GM19238 (cell line): ENCODE results near the gene KLHL6.
"Not testable (repeated sequence)": the region's sequence is repeated elsewhere in the genome, so short reads cannot be mapped to it uniquely, and the experiment has no call there.

Experiments used
- DNase-seq: peaks from one replicate; pipeline ENCODE4 v3.0.0; 2011; ENCODE audit warnings: low spot score; ENCODE audit not compliant: insufficient read length

The KLHL6 gene

GRCh38 chr3:183555541-183556081 is at the start of gene KLHL6:
Gene KLHL6 (minus strand): TSS chr3:183555706. CDS start chr3:183555653, 53 bp downstream.
- DNase-seq: peak; percentile 73

GRCh38 chr3:183597959-183598358 is 42.5 kb upstream of the KLHL6 start:
- DNase-seq: no peak

DNA sequence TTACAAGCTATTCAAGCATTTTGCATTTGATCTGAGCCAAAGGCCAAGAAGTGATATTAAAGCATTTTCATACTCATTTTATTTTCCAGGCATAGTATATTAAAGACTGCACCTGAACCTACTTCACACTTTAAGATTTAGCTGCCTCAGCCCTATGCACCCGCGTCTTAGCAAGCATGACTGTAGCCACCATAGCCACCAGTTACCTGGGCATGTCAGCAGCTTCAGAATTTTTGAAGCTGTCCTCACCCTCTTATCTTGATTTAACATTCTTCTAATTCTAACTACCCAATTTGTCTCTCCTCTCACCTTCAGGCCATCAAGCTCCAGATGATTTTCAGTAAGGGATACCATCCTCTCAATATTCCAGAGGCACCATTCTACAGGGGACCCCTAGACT is 39.1 kb upstream of the KLHL6 start:
- DNase-seq: no peak

DNA sequence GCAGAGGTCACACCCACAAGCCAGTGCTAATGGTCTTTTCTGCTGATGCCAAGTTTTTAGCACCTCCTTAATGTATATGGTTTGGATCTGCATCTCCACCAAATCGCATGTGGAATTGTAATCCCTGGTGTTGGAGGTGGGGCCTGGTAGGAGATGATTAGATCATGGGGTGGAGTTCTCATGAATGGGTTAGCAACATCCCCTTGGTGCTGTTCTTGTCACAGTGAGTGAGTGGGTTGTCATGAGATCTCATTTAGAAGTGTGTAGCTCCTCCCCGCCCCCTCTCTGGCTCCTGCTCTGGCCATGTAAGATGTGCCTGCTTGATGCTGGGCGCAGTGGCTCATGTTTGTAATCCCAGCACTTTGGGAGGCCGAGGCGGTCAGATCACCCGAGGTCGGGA is 37.3 kb upstream of the KLHL6 start:
- no peak for DNase-seq

DNA sequence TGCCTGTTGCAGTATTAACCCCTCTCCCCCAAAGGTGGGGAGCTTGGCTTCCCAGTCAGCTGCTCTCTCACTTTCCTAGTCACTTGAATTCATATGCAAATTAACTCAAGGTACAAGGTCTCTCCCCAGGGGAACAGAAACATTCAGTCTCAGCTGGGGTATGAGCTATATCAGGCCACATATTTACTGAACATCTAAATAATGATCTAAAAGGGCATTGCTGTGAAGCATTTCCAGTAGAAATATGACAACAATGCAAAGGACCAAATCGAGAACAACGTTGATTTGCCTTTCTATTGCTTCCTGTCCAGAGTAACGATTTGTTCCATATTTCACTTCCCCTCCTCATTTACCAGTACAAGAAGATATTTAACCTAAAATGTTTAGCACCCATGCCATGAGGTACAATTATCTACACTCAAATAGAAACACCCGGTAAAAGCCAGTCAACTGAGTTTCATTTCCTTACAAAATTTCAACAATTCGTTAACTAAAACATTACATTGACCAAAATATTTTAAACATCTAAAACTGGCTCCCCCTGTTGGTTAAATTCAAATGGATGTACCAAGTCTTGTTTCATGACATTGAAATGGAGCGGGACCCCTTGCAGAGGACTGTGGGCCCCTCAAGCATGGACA is 36.5 kb upstream of the KLHL6 start:
- peak; percentile 53 for DNase-seq

DNA sequence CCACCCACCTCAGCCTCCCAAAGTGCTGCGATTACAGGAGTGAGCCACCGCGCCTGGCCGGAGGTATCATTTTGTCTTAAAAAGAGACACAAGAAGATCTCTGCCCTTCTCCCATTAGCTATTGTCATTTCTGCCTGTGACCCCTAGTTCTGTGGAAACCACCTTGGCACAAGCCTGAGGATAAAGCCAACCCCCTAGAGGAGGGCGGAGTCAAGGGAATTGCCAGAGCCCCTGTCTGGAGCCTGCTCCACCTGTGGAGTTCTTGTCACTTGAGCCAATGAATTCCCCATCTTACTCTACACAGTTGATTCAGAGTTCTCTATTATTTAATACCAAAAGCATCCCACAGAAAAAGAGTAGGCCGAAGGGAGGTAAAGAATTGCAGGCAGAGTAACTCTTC is 34.9 kb upstream of the KLHL6 start:
- DNase-seq: no peak

GRCh38 chr3:183587336-183587735 is 31.8 kb upstream of the KLHL6 start:
- DNase-seq: no peak

DNA sequence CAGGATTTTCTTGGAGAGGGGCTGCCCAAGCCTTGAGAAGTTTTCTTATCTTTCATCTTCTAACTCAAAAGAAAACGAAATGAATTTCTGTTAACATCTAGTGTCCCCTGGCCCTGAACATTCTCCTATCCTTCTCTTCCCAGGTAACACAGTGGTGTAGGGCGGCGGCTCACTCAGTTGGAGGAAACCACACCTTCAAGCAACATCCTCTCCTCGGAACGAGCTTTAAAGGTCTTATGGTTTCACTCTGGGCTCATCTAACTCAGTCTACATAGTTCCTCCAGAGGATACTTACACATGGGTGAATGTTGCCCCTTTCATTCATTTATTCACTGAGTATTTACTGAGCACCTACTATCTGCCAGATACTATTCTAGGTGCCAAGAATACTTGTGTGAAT is 31.0 kb upstream of the KLHL6 start:
- no peak for DNase-seq

GRCh38 chr3:183584914-183585280 is 29.4 kb upstream of the KLHL6 start:
- no peak for DNase-seq

DNA sequence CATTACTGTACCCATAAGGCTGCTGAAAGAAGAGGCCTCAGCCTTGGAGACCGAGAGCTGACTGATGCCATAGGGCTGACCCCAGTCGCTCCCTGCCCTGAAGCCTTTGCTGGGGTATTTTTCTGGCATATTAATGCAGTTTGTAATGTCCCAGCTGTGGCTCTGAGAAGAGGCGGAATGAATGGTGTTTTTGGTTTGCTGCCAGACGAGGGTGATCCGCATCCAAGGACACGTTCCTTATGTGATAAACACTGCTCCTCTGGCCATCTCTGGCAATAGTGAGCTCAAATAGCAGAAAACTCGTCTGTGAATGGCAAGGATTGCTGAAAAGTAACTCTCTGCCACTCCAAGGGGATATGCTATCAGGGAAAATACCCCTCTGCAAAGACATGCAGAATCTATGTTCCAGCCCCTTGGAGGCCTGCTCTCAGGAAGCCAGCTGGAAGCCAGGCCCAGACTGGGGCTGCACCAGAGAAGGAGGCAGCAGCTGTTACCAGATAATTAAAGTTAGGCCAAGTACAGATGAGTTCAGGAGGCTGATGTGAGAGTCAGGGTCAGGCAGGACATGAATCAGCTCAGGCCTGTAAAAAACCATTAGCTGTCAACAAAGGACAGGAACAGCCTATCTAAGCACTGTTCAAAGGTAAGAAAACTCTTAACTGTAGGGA is 28.9 kb upstream of the KLHL6 start:
- no peak for DNase-seq

DNA sequence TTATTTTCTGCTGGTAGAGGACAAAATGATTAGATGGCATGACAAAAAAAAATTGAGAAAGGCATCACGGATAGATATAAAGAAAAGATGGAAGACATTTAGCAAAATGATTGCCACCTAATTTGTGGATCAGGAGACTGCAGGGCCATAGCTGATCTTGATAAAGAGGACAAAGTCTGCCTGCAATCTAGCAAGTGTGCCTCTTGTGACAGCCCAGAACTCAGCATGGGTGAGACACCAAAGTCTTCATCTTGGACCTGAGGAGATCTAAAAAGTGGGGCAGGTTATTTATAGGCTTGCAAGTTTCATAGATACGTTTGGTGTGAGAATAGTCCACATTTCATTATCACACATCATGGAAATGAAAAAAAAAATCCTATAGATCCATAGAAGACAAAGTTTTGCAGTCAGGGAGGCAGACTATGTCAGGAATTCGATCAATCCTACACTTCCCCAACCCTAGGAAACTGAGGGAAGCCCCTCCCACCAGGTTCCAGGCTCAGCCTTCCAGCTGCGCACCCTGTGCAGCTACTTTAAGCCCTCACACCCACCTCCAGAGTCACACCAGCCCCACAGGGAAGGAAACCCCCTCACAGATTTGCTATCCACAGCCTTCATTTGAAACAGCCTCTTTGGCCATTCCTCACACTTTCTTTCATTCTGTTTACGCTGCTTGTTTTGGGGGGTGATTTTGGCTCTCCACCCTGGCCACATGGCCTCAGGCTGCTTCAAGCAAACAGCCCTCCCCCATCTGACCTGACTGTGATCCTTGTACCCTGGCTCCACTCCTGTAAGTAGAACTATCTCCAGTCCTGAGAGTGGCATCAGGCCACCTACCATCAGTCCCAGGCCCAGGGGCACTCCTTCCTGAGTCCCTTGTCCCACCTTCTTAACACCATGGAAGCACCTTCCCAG is 28.1 kb upstream of the KLHL6 start:
- DNase-seq: no peak

GRCh38 chr3:183582161-183582560 is 26.7 kb upstream of the KLHL6 start:
- DNase-seq: no peak

DNA sequence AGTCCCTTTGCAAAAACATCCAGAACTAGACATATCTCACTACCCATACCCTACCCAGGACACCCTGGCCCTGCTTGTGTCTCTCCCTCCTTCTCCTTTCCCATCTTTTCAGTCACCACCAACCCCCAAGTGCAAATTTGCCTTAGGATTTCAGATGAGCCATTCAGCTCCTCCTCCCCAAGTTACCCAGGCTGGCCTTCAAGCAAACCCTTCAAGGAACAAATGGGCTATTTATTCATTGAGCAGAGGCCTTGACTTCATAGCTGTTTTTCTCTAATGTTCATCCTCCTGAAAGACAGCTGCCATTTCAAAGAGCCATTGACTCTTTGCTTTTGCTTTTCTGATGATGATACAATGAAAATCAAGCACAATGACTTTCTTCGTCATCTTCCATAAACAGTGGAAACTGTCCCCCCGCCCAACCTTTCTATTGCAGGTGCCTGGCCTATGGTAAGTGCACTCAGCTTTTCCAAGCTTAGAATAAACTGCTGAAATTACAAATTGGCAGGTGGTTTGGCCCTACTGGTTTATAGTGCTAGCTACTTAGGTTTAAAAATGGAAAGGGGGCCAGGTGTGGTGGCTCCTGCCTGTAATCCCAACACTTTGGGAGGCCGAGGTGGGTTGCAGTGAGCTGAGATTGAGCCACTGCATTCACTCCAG is 26.1 kb upstream of the KLHL6 start:
- no peak for DNase-seq

DNA sequence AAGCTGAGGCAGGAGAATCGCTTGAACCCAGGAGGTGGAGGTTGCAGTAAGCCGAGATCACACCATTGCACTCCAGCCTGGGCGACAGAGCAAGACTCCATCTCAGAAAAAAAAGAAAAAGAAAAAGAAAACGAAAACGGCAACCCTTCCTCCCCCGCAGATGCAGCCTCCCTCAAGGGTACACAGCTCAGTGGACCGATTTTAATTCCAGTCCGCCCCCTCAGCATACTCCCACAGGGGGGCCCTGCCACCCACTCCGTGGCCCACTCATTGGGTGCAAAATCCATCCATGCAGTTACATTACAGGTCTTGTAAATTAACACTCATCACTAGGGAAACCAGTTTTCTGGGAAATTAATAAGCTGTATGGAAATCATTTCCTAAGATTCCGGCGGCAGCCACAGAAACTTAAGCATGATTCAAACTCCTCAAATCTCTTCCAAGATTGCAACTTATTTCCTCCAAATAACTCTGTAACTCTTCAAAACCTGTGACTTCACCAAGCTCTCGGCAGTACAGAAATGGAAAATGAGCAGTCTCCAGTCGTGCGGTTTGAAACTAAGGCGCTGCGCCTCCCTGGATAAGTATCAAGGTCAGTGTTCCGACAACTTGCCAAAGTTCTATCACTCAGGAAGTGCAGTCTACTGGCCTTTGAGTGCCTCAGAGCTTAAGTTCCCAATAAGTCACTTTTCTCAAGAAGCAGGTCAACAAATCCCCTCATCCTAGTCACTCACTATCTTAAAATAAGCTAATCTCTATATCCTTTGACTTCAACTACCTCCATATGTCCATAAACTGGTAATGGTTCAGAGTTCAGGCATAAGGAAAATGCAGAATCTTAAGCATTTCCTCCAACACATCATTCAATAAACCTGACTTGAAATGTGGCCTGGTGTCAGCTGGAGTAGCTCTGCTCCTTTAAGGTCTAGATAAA is 24.7 kb upstream of the KLHL6 start:
- no peak for DNase-seq

DNA sequence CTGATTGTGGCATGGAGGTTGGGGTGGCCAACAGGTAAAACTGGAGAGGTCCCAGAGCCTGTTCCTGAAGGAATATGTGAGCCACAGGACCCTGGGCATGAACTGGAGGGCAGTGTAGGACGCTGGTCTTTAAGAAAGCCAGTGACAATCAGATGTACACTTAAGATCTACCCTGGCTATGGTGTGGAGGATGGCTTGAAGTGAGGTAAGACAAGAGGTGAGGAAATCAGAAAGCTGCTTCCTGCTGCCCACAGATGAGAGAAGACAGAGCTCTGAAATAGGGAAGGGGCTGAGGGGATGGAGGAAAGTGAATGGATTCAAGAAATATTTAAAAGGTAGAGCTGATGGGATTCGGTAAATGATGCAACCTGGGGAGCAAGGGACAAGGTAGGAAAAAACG is 22.7 kb upstream of the KLHL6 start:
- no peak for DNase-seq

GRCh38 chr3:183577346-183577745 is 21.8 kb upstream of the KLHL6 start:
- no peak for DNase-seq

GRCh38 chr3:183576487-183577107 is 21.1 kb upstream of the KLHL6 start:
- no peak for DNase-seq

GRCh38 chr3:183572935-183573334 is 17.4 kb upstream of the KLHL6 start:
- no peak for DNase-seq

- not testable (repeated sequence) for DNase-seq
Observed at GRCh38 chr3:183570191-183570590, 14.7 kb upstream of the KLHL6 start.

- no peak for DNase-seq
Observed at GRCh38 chr3:183566880-183567279, 11.4 kb upstream of the KLHL6 start.
